GM12891 (cell line): ENCODE data around the gene DNAJB9.

ENCODE experiments used
- DNase-seq: peaks from one replicate; pipeline ENCODE4 v3.0.0; 2011; ENCODE audit warnings: low spot score; ENCODE audit not compliant: insufficient read length
- FAIRE-seq: peaks from 2 replicates; lab custom pipeline; 2011; peaks lifted over from hg19 to GRCh38; lab: Jason Lieb, UNC
- PAX5 ChIP-seq: IDR thresholded peaks from 2 replicates; pipeline ENCODE4 v1.6.1; 2011; ENCODE audit warnings: low read length, moderate library complexity, mild to moderate bottlenecking; ENCODE audit not compliant: insufficient read depth, severe bottlenecking
- POLR2A ChIP-seq: IDR thresholded peaks from 2 replicates; pipeline ENCODE4 v1.6.1; 2011; ENCODE audit warnings: low read depth, low read length, control low read depth
- POLR2AphosphoS5 ChIP-seq: IDR thresholded peaks from 2 replicates; pipeline ENCODE4 v1.6.1; 2011; ENCODE audit warnings: low read depth, low read length, control low read depth
- POU2F2 ChIP-seq: IDR thresholded peaks from 2 replicates; pipeline ENCODE4 v1.6.1; 2011; ENCODE audit warnings: low read depth, mild to moderate bottlenecking, control low read depth, low read length, moderate library complexity
- SPI1 ChIP-seq: IDR thresholded peaks from 2 replicates; pipeline ENCODE4 v1.6.1; 2011; ENCODE audit warnings: low read depth, low read length, control low read depth
- TAF1 ChIP-seq: IDR thresholded peaks from 2 replicates; pipeline ENCODE4 v1.6.1; 2011; ENCODE audit warnings: low read depth, low read length, control low read depth

DNAJB9 gene

GRCh38 chr7:108585843-108586242, 16.2 kb downstream of the DNAJB9 start:
- no peak for TF ChIP-seq POU2F2
- TF ChIP-seq PAX5 = no peak
- TF ChIP-seq POLR2AphosphoS5 = no peak
- no peak for DNase-seq
- no peak for FAIRE-seq

- TF ChIP-seq PAX5 (no peak), TAF1 (no peak), POU2F2 (no peak), SPI1 (no peak), POLR2AphosphoS5 (no peak), POLR2A (no peak)
- FAIRE-seq (no peak), DNase-seq (no peak)
These were observed 16.6 kb downstream of the DNAJB9 start for GRCh38 chr7:108586274-108586710.

- no peak for TF ChIP-seq TAF1
- TF ChIP-seq POLR2A = no peak
- TF ChIP-seq SPI1 = no peak
- no peak for TF ChIP-seq POLR2AphosphoS5
- TF ChIP-seq PAX5 = no peak
- no peak for TF ChIP-seq POU2F2
- DNase-seq (no peak), FAIRE-seq (no peak)
These were observed 19.5 kb downstream of the DNAJB9 start for GRCh38 chr7:108589199-108589598.

- DNase-seq = no peak
- no peak for TF ChIP-seq TAF1
- TF ChIP-seq POLR2A = no peak
- FAIRE-seq = no peak
These were observed 20.2 kb downstream of the DNAJB9 start for GRCh38 chr7:108589874-108590273.

GRCh38 chr7:108590606-108591005, 20.9 kb downstream of the DNAJB9 start:
- DNase-seq = no peak
- TF ChIP-seq PAX5 (no peak), POLR2A (no peak), POU2F2 (no peak), POLR2AphosphoS5 (no peak), SPI1 (no peak), TAF1 (no peak)
- no peak for FAIRE-seq

GRCh38 chr7:108592646-108593201, 23.1 kb downstream of the DNAJB9 start:
- FAIRE-seq = no peak
- TF ChIP-seq POLR2A = no peak
- TF ChIP-seq POLR2AphosphoS5 = no peak
- no peak for TF ChIP-seq TAF1
- no peak for DNase-seq

- no peak for DNase-seq
- TF ChIP-seq POLR2AphosphoS5 (no peak), TAF1 (no peak), SPI1 (no peak), POLR2A (no peak), PAX5 (no peak), POU2F2 (no peak)
- no peak for FAIRE-seq
These were observed 26.9 kb downstream of the DNAJB9 start for GRCh38 chr7:108596560-108596959.

GRCh38 chr7:108598153-108598552, 28.5 kb downstream of the DNAJB9 start:
- no peak for DNase-seq
- TF ChIP-seq SPI1 (no peak), POLR2AphosphoS5 (no peak), TAF1 (no peak), PAX5 (no peak), POLR2A (no peak), POU2F2 (no peak)
- no peak for FAIRE-seq

GRCh38 chr7:108598914-108599580, 29.4 kb downstream of the DNAJB9 start:
- FAIRE-seq = no peak

GRCh38 chr7:108600399-108600798, 30.7 kb downstream of the DNAJB9 start:
- FAIRE-seq = no peak
- no peak for TF ChIP-seq POLR2A
- TF ChIP-seq SPI1 = no peak
- no peak for TF ChIP-seq TAF1
- no peak for TF ChIP-seq POU2F2
- TF ChIP-seq PAX5 = no peak
- TF ChIP-seq POLR2AphosphoS5 = no peak

More at GRCh38 chr7:108598914-108599580, 29.4 kb downstream of the DNAJB9 start:
- TF ChIP-seq TAF1 = no peak
- no peak for TF ChIP-seq SPI1
- no peak for TF ChIP-seq PAX5
- TF ChIP-seq POU2F2 = no peak
- no peak for TF ChIP-seq POLR2AphosphoS5
- TF ChIP-seq POLR2A = no peak
- DNase-seq = no peak

More at GRCh38 chr7:108600399-108600798, 30.7 kb downstream of the DNAJB9 start:
- no peak for DNase-seq
